OCI-LY1 (cell line): ENCODE results near the gene RTP1.

ENCODE experiments used
- H2AFZ ChIP-seq: fragments of 200-600 bp; sonication (generic), shearing (Covaris generic); 2 replicates; pipeline ENCODE4 v1.6.0; 2014; ENCODE audit warnings: antibody characterized with exemption, mild to moderate bottlenecking, low read length
- H3F3A ChIP-seq: fragments of 200-600 bp; sonication (generic), shearing (Covaris generic); 2 replicates; pipeline ENCODE4 v1.6.0; 2014; ENCODE audit warnings: mild to moderate bottlenecking, antibody characterized with exemption, low read length, moderate library complexity; ENCODE audit not compliant: insufficient read depth
- H3K27ac ChIP-seq: fragments of 200-600 bp; sonication (generic); 2 replicates; pipeline ENCODE4 v1.5.1; 2014; ENCODE audit warnings: low read length, mixed run types, mild to moderate bottlenecking, low read depth; ENCODE audit not compliant: poor library complexity, severe bottlenecking
- H3K27me3 ChIP-seq: fragments of 200-600 bp; sonication (generic); 2 replicates; pipeline ENCODE4 v1.6.0; 2014; ENCODE audit warnings: antibody characterized with exemption, mild to moderate bottlenecking, low read length, moderate library complexity; ENCODE audit not compliant: insufficient read depth
- H3K36me3 ChIP-seq: fragments of 200-600 bp; sonication (generic); 2 replicates; pipeline ENCODE4 v1.6.1; 2014; ENCODE audit warnings: mild to moderate bottlenecking, antibody characterized with exemption, low read length, moderate library complexity, mixed read lengths; ENCODE audit not compliant: insufficient read depth
- H3K4me1 ChIP-seq: fragments of 200-600 bp; sonication (generic); 2 replicates; pipeline ENCODE4 v1.5.1; 2014; ENCODE audit warnings: mild to moderate bottlenecking, low read length, moderate library complexity; ENCODE audit not compliant: insufficient read depth, severe bottlenecking
- H3K4me2 ChIP-seq: fragments of 200-600 bp; sonication (generic), shearing (Covaris generic); 2 replicates; pipeline ENCODE4 v1.6.1; 2014; ENCODE audit warnings: low read length
- H3K4me3 ChIP-seq: fragments of 200-600 bp; sonication (generic); 2 replicates; pipeline ENCODE4 v1.5.1; 2014; ENCODE audit warnings: low read length, low read depth, mild to moderate bottlenecking, mixed read lengths; ENCODE audit not compliant: poor library complexity, severe bottlenecking
- H3K79me2 ChIP-seq: fragments of 200-600 bp; shearing (Covaris generic); 2 replicates; pipeline ENCODE4 v1.6.1; 2016; ENCODE audit warnings: mixed run types, low read length, mixed read lengths; ENCODE audit not compliant: insufficient read depth
- H3K9ac ChIP-seq: fragments of 200-600 bp; sonication (generic), shearing (Covaris generic); 2 replicates; pipeline ENCODE4 v1.6.1; 2014; ENCODE audit warnings: mild to moderate bottlenecking, low read length, mixed read lengths
- H3K9me2 ChIP-seq: fragments of 200-600 bp; sonication (generic), shearing (Covaris generic); 2 replicates; pipeline ENCODE4 v1.6.1; 2014; ENCODE audit warnings: low read depth, mild to moderate bottlenecking, low read length, mixed read lengths
- H3K9me3 ChIP-seq: fragments of 200-600 bp; shearing (Covaris generic); 2 replicates; pipeline ENCODE4 v1.6.1; 2014; ENCODE audit warnings: low read length, mixed read lengths
- H4K20me1 ChIP-seq: fragments of 200-600 bp; sonication (generic), shearing (Covaris generic); 2 replicates; pipeline ENCODE4 v1.6.0; 2016; ENCODE audit warnings: mild to moderate bottlenecking, low read length; ENCODE audit not compliant: insufficient read depth
- EZH2 ChIP-seq: fragments of 200-600 bp; sonication (generic), shearing (Covaris generic); IDR thresholded peaks from 2 replicates; pipeline ENCODE4 v1.8.0; 2017; ENCODE audit warnings: borderline replicate concordance, mixed run types, mild to moderate bottlenecking, antibody characterized with exemption, low read length, moderate library complexity, mixed read lengths
- TF ChIP-seq, protein P1 (sequence below): fragments of 200-600 bp; sonication (generic), shearing (Covaris generic); IDR thresholded peaks from 2 replicates; pipeline ENCODE4 v1.5.1; 2017; ENCODE audit warnings: mild to moderate bottlenecking, antibody characterized with exemption, low read length, moderate library complexity, mixed read lengths

Gene RTP1

DNA sequence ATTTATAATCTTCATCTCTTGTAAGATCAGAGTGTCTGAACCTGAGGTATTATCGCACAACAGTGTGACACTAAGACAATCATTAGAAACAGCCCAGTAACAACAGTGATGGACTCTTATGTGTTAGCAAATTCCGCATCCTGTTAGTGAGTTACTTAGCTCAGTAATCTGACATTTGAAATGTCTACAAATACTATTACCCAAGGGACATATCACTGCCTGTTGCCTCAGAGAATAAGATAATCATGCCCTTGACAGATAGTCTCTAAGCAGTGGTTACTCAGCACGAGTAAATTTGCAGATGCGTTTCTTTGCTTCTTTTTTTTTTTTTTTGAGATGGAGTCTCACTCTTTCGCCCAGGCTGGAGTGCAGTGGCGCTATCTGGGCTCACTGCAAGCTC is 13.4 kb upstream of the RTP1 start:
- Histone ChIP-seq H3K27ac (no peak overlapping the region), H3F3A (no peaks in the 10 kb centered on the region), H2AFZ (no peak overlapping the region), H3K9ac (no peak overlapping the region), H3K36me3 (no peaks in the 10 kb centered on the region), H3K79me2 (no peaks in the 10 kb centered on the region), H3K9me2 (no peaks in the 10 kb centered on the region), H3K4me2 (no peak overlapping the region), H4K20me1 (no peaks in the 10 kb centered on the region), H3K4me3 (no peak overlapping the region), H3K27me3 (no peaks in the 10 kb centered on the region; the same call in 1 of the 2 replicates), H3K9me3 (no peaks in the 10 kb centered on the region), H3K4me1 (peaks cover 24% of the 10 kb centered on the region)
- TF ChIP-seq, protein P1, sequence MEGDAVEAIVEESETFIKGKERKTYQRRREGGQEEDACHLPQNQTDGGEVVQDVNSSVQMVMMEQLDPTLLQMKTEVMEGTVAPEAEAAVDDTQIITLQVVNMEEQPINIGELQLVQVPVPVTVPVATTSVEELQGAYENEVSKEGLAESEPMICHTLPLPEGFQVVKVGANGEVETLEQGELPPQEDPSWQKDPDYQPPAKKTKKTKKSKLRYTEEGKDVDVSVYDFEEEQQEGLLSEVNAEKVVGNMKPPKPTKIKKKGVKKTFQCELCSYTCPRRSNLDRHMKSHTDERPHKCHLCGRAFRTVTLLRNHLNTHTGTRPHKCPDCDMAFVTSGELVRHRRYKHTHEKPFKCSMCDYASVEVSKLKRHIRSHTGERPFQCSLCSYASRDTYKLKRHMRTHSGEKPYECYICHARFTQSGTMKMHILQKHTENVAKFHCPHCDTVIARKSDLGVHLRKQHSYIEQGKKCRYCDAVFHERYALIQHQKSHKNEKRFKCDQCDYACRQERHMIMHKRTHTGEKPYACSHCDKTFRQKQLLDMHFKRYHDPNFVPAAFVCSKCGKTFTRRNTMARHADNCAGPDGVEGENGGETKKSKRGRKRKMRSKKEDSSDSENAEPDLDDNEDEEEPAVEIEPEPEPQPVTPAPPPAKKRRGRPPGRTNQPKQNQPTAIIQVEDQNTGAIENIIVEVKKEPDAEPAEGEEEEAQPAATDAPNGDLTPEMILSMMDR = no peak
- no peak for TF ChIP-seq EZH2

DNA sequence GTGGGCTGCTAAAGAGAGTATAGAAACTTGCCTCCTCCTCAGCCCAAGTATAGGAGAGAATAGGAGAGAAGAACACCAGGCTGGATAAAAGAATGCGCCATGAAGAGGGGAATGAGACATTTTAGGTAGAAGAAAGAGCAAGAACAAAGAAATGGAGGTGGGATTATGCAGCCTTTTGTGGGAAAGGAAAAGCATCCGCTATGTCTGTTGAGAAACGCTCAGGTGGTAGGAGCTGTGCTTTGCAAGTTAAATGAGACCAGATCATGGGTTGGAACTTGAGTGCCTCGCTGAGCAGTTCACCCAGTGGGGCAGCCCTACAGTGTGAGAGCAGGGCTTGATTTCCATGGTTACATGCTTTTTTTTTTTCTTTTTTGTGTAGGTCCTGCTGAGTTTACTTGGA is 11.5 kb upstream of the RTP1 start:
- no peaks in the 10 kb centered on the region for H3K36me3 ChIP-seq
- H2AFZ ChIP-seq = no peak overlapping the region
- H3K4me2 ChIP-seq = no peak overlapping the region
- no peak for TF ChIP-seq EZH2
- TF ChIP-seq, protein P1 = no peak
- H3K9me2 ChIP-seq = no peaks in the 10 kb centered on the region
- H3F3A ChIP-seq = no peaks in the 10 kb centered on the region
- no peak overlapping the region for H3K27ac ChIP-seq
- no peak overlapping the region for H3K4me3 ChIP-seq
- H3K27me3 ChIP-seq = no peaks in the 10 kb centered on the region; the same call in 1 of the 2 replicates
- H3K9ac ChIP-seq = no peak overlapping the region
- H3K4me1 ChIP-seq = peaks cover 36% of the 10 kb centered on the region
- no peaks in the 10 kb centered on the region for H4K20me1 ChIP-seq
- H3K79me2 ChIP-seq = no peaks in the 10 kb centered on the region
- no peaks in the 10 kb centered on the region for H3K9me3 ChIP-seq

DNA sequence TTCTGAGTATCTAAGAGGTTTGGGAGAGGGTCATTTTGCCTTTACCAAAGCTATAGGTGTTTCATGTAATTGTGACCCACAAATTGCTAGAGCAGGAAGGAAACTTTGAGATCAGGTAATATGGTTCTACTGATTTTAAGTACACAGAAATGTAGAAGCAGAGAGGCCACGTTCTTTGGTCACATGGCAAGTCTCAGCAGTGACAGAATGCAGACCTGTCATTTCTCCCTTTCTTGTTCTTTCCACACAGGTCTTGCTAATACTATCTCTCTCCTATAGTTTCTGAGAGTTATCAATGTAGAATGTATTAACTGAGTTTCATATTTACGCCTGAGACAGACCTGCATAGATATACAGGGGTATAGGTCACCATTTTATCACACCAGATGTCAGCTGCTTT is 10.9 kb upstream of the RTP1 start:
- Histone ChIP-seq H4K20me1 (no peaks in the 10 kb centered on the region), H3K4me1 (peaks cover 36% of the 10 kb centered on the region), H3F3A (no peaks in the 10 kb centered on the region), H3K79me2 (no peaks in the 10 kb centered on the region), H3K9ac (no peak overlapping the region), H3K36me3 (no peaks in the 10 kb centered on the region), H2AFZ (no peak overlapping the region), H3K4me3 (no peak overlapping the region), H3K9me2 (no peaks in the 10 kb centered on the region), H3K4me2 (no peak overlapping the region), H3K27ac (no peak overlapping the region), H3K9me3 (no peaks in the 10 kb centered on the region), H3K27me3 (no peaks in the 10 kb centered on the region; the same call in 1 of the 2 replicates)
- no peak for TF ChIP-seq EZH2
- TF ChIP-seq, protein P1 = no peak
